ENCODE data around the gene TAS2R1.
"Not testable (repeated sequence)": the region's sequence is repeated elsewhere in the genome, so short reads cannot be mapped to it uniquely, and the experiment has no call there.

- TF ChIP-seq, protein P1, sequence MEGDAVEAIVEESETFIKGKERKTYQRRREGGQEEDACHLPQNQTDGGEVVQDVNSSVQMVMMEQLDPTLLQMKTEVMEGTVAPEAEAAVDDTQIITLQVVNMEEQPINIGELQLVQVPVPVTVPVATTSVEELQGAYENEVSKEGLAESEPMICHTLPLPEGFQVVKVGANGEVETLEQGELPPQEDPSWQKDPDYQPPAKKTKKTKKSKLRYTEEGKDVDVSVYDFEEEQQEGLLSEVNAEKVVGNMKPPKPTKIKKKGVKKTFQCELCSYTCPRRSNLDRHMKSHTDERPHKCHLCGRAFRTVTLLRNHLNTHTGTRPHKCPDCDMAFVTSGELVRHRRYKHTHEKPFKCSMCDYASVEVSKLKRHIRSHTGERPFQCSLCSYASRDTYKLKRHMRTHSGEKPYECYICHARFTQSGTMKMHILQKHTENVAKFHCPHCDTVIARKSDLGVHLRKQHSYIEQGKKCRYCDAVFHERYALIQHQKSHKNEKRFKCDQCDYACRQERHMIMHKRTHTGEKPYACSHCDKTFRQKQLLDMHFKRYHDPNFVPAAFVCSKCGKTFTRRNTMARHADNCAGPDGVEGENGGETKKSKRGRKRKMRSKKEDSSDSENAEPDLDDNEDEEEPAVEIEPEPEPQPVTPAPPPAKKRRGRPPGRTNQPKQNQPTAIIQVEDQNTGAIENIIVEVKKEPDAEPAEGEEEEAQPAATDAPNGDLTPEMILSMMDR (conservative IDR thresholded peaks at IDR 0.05 in 1 of 2, IDR thresholded peaks at IDR 0.05 in 1 of 2; ENCODE audit: extremely low read depth in 1 of 2, insufficient read depth in 1 of 2, low read depth in 1 of 2, low read length in 2 of 2), result not testable (repeated sequence)
- not testable (repeated sequence) for TF ChIP-seq EZH2 (IDR thresholded peaks at IDR 0.05; ENCODE audit: borderline replicate concordance, low read length)
Measured at GRCh38 chr5:9597322-9597721, 32.8 kb downstream of the TAS2R1 start.

Data from mammary epithelial cell (primary cell).